Measurements from ENCODE around the gene CMTM7. TPM values are rescaled to one million over a fixed set of nuclear protein-coding genes. Genes with fewer than 3 reads are reported as not detected.

CMTM7 gene
- total and polyA plus RNA-seq, 10 of the 15 experiments (the other 5 are each of a cell fraction or from before 2014, with no cell fraction given) = 3.7 to 36.4 (median 14.7) TPM

DNA sequence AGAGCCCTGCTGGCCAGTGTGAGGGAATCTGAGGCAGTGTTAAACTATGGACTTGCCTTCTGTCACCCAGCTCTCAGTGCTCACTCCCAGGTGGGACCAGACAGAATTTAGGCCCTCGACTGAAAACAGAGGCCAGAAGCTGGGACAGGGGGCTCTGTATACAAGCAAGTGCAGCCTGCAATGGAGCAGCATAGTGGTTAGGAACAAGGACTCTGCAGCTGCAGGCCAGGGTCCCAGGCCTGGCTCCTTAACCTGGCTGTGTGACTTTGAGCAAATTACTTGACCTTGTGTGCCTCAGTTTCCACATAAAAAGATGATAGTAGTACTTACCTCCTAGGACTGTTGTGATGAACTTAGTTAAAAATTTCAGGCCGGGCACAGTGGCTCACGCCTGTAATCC is 39.8 kb downstream of the CMTM7 start:
- no peaks in the 10 kb centered on the region for H3K79me2 ChIP-seq (ENCODE audit: control insufficient read depth, insufficient read depth, low read length)
- H3K4me1 ChIP-seq (ENCODE audit: control insufficient read depth, insufficient read depth, low read length) = peaks cover 43% of the 10 kb centered on the region
- ChIA-PET POLR2A (interaction anchor here (0.6 to 1.7 kb wide), 2 partner anchors 22 to 66 kb away, joined by 5 to 8 read pairs; no protein-coding TSS in a partner anchor), CTCF (no interaction called here), SMC1A (ENCODE audit: uncharacterized antibody, unreplicated experiment) (interaction anchor here (1.0 to 14.2 kb wide), 5 partner anchors 8 to 66 kb away, joined by 3 to 307 read pairs (median 4); no protein-coding TSS in a partner anchor), RAD21 (ENCODE audit: unreplicated experiment) (interaction anchor here (1.7 to 3.1 kb wide), 2 partner anchors 9 to 67 kb away, joined by 5 to 45 read pairs; no protein-coding TSS in a partner anchor)
- no TSS peak for BruUV-seq (replicated peaks)
- in situ Hi-C loops (cut with MboI) = no loop called here
- no peaks in the 10 kb centered on the region; the same call in 2 of the 3 replicates for H3K9me3 ChIP-seq (replicated peaks; ENCODE audit: control insufficient read depth, insufficient read depth, low read length)
- no peak for TF ChIP-seq STAT1 (conservative IDR thresholded peaks at IDR 0.05)
- no peaks in the 10 kb centered on the region for H4K20me1 ChIP-seq (ENCODE audit: control insufficient read depth, insufficient read depth)
- no peak overlapping the region for H3K4me2 ChIP-seq (ENCODE audit: control insufficient read depth, insufficient read depth)
- ATAC-seq (no peak), FAIRE-seq (no peak), DNase-seq (ENCODE audit: low read depth, low spot score) (no peak)
- no peak overlapping the region for H3K4me3 ChIP-seq
- intact Hi-C loops (cut with micrococcal nuclease; ENCODE audit: unreplicated experiment) = no loop called here
- no peaks in the 10 kb centered on the region; a peak in 1 of 4 replicates for H3K27me3 ChIP-seq (replicated peaks in 1 of 2; ENCODE audit: control insufficient read depth in 2 of 2, insufficient read depth in 2 of 2, low read length in 1 of 2)
- no peak overlapping the region for H3K27ac ChIP-seq (ENCODE audit: control insufficient read depth, insufficient read depth)
- no peaks in the 10 kb centered on the region for H3K36me3 ChIP-seq (ENCODE audit: control insufficient read depth in 2 of 2, insufficient read depth in 2 of 2, low read length in 1 of 2)
- WGBS (ENCODE audit: insufficient coverage, insufficient replicate concordance, low lambda C conversion rate, missing lambda C conversion rate) = 80% methylated on average over 3 of the region's 3 CpGs
- no peak overlapping the region for H2AFZ ChIP-seq (ENCODE audit: control insufficient read depth, low read depth, low read length)
- H3K9ac ChIP-seq (ENCODE audit: control insufficient read depth, insufficient read depth, low read length) = no peak overlapping the region

DNA sequence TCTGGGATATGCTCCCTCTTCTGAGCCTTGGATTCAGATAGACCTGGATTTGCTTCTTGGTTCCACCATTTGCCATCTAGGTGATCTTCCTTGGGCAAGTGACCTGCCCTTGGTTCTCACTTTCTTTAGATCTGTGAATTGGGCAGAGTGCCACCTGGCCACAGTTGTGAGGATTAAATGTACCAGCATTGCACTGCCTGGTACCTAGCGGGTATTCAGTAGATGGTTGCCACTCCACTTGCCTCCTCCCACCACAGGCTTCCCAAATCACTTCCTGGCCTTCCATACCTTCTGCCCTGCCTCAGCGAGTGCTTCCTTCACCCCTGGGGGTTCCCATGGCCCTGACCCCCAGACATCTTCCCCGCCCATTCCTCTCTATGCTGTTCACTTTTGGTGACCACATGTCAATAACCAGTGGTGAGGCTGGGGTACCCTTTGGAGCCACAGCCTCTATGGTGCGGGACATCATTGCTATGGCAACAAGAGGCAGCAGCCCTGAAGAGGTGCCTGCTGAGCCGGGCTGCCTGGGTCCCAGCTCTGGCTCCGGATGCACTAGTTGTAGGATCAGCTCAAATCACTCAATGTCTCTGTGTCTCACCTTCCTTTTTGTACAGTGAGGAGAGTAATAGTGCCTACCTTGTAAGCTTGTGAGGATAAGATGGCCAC is 40.5 kb downstream of the CMTM7 start:
- no peaks in the 10 kb centered on the region for H3K36me3 ChIP-seq (ENCODE audit: control insufficient read depth in 2 of 2, insufficient read depth in 2 of 2, low read length in 1 of 2)
- BruUV-seq (replicated peaks) = no TSS peak
- intact Hi-C loops (cut with micrococcal nuclease; ENCODE audit: unreplicated experiment) (loop anchor here (2.0 kb wide), 1 partner anchor 37 kb away; no protein-coding TSS in a partner anchor), in situ Hi-C loops (cut with MboI) (no loop called here)
- no peaks in the 10 kb centered on the region for H4K20me1 ChIP-seq (ENCODE audit: control insufficient read depth, insufficient read depth)
- no peaks in the 10 kb centered on the region; the same call in 2 of the 3 replicates for H3K9me3 ChIP-seq (replicated peaks; ENCODE audit: control insufficient read depth, insufficient read depth, low read length)
- no peak overlapping the region for H3K9ac ChIP-seq (ENCODE audit: control insufficient read depth, insufficient read depth, low read length)
- H3K4me3 ChIP-seq = no peak overlapping the region
- ChIA-PET RAD21 (ENCODE audit: unreplicated experiment) (interaction anchor here (0.5 to 3.1 kb wide), 9 partner anchors 10 to 70 kb away, joined by 3 to 45 read pairs (median 5); partner anchors contain the start of gene CMTM6), SMC1A (ENCODE audit: uncharacterized antibody, unreplicated experiment) (interaction anchor here (0.8 to 14.2 kb wide), 15 partner anchors 8 to 66 kb away, joined by 3 to 307 read pairs (median 5); no protein-coding TSS in a partner anchor), CTCF (interaction anchor here (0.9 to 10.6 kb wide), 7 partner anchors 9 to 58 kb away, joined by 3 to 88 read pairs (median 4); no protein-coding TSS in a partner anchor), POLR2A (interaction anchor here (1.0 to 2.7 kb wide), 7 partner anchors 8 to 37 kb away, joined by 3 to 26 read pairs (median 5); no protein-coding TSS in a partner anchor)
- H3K27me3 ChIP-seq (replicated peaks in 1 of 2; ENCODE audit: control insufficient read depth in 2 of 2, insufficient read depth in 2 of 2, low read length in 1 of 2) = no peaks in the 10 kb centered on the region; a peak in 1 of 4 replicates
- ATAC-seq (no peak), FAIRE-seq (no peak), DNase-seq (ENCODE audit: low read depth, low spot score) (no peak)
- H3K27ac ChIP-seq (ENCODE audit: control insufficient read depth, insufficient read depth) = peak overlapping the region; percentile 53; the same call in 1 of the 2 replicates
- H3K4me1 ChIP-seq (ENCODE audit: control insufficient read depth, insufficient read depth, low read length) = peaks cover 50% of the 10 kb centered on the region
- H3K79me2 ChIP-seq (ENCODE audit: control insufficient read depth, insufficient read depth, low read length) = no peaks in the 10 kb centered on the region
- WGBS (ENCODE audit: insufficient coverage, insufficient replicate concordance, low lambda C conversion rate, missing lambda C conversion rate) = 83% methylated on average over 6 of the region's 6 CpGs
- H3K4me2 ChIP-seq (ENCODE audit: control insufficient read depth, insufficient read depth) = peak overlapping the region; percentile 44
- no peak overlapping the region for H2AFZ ChIP-seq (ENCODE audit: control insufficient read depth, low read depth, low read length)
- TF ChIP-seq, protein P1, sequence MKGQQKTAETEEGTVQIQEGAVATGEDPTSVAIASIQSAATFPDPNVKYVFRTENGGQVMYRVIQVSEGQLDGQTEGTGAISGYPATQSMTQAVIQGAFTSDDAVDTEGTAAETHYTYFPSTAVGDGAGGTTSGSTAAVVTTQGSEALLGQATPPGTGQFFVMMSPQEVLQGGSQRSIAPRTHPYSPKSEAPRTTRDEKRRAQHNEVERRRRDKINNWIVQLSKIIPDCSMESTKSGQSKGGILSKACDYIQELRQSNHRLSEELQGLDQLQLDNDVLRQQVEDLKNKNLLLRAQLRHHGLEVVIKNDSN (IDR thresholded peaks at IDR 0.05; ENCODE audit: borderline replicate concordance, extremely low read length, insufficient read depth, low read depth, low read length) = no peak
- TF ChIP-seq, protein P2, sequence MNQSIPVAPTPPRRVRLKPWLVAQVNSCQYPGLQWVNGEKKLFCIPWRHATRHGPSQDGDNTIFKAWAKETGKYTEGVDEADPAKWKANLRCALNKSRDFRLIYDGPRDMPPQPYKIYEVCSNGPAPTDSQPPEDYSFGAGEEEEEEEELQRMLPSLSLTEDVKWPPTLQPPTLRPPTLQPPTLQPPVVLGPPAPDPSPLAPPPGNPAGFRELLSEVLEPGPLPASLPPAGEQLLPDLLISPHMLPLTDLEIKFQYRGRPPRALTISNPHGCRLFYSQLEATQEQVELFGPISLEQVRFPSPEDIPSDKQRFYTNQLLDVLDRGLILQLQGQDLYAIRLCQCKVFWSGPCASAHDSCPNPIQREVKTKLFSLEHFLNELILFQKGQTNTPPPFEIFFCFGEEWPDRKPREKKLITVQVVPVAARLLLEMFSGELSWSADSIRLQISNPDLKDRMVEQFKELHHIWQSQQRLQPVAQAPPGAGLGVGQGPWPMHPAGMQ (IDR thresholded peaks at IDR 0.05; ENCODE audit: borderline replicate concordance) = no peak
- no peak for TF ChIP-seq PML (IDR thresholded peaks at IDR 0.05; ENCODE audit: low read length)
- no peak for TF ChIP-seq BACH1 (IDR thresholded peaks at IDR 0.05; ENCODE audit: borderline replicate concordance)
- TF ChIP-seq, protein P3, sequence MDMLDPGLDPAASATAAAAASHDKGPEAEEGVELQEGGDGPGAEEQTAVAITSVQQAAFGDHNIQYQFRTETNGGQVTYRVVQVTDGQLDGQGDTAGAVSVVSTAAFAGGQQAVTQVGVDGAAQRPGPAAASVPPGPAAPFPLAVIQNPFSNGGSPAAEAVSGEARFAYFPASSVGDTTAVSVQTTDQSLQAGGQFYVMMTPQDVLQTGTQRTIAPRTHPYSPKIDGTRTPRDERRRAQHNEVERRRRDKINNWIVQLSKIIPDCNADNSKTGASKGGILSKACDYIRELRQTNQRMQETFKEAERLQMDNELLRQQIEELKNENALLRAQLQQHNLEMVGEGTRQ (IDR thresholded peaks at IDR 0.05; ENCODE audit: borderline replicate concordance, low read depth, low read length) = no peak
- TF ChIP-seq SRF (IDR thresholded peaks at IDR 0.05; ENCODE audit: low read depth in 2 of 2, low read length in 2 of 2) = no peak
- TF ChIP-seq NR2C1 (IDR thresholded peaks at IDR 0.05) = no peak
- TF ChIP-seq POU2F2 (IDR thresholded peaks at IDR 0.05; ENCODE audit: borderline replicate concordance, low read depth, low read length) = no peak
- no peak for TF ChIP-seq SREBF1 (IDR thresholded peaks at IDR 0.05; ENCODE audit: low read length)
